ENCODE measurements around the gene BCAS3. TPM values are rescaled to one million over a fixed set of nuclear protein-coding genes. Genes with fewer than 3 reads are reported as not detected.

Gene BCAS3
- total and polyA plus RNA-seq, 4 donors: 5.8 to 24.6 (median 10.1) TPM

DNA sequence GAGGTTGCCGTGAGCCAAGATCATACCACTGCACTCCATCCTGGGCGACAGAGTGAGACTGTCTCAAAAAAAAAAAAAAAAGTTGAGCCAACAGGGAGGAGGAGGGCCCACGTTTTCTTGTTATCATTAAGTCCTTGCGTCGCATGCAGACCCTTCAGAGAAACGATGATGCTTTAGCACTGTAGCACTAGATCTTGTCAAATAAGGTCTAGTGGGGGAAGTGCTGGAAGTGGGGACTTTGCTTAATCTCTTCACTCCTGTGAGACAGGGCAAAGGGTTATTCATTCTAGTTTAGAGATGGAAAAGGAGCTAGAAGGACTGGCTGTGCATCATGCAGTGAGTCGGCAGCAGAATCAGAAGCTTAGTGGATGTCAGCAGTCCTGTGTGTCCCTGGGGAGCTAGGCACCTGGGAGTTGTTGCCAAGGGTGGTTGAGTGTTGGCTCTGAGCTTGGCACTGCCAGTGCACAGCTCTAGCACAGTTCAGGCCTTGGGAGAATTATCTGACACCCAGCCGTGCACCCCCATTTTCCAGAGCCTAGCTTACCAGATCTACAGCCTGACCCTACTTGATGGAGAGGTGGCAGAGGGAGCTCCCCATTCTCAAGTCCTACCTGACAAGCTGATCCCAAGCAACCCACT, 688.5 kb downstream of the BCAS3 start:
- no peaks in the 10 kb centered on the region for H3K4me1 ChIP-seq (ENCODE audit: control insufficient read depth in 4 of 4, insufficient read depth in 4 of 4, low read length in 3 of 4)
- H3K4me3 ChIP-seq (ENCODE audit: low read depth in 1 of 3, low read length in 3 of 3): no peak overlapping the region
- H3K36me3 ChIP-seq (ENCODE audit: control insufficient read depth in 4 of 4, insufficient read depth in 3 of 4, low read depth in 1 of 4, low read length in 3 of 4): no peaks in the 10 kb centered on the region
- DNase-seq (ENCODE audit: low spot score): no peak
- H3K27ac ChIP-seq (ENCODE audit: low read depth in 1 of 2, low read length in 2 of 2): no peak overlapping the region
- no peak for TF ChIP-seq YY1 (IDR thresholded peaks at IDR 0.05)
- no peak for TF ChIP-seq HNF4G (IDR thresholded peaks at IDR 0.05)
- TF ChIP-seq, protein P1, sequence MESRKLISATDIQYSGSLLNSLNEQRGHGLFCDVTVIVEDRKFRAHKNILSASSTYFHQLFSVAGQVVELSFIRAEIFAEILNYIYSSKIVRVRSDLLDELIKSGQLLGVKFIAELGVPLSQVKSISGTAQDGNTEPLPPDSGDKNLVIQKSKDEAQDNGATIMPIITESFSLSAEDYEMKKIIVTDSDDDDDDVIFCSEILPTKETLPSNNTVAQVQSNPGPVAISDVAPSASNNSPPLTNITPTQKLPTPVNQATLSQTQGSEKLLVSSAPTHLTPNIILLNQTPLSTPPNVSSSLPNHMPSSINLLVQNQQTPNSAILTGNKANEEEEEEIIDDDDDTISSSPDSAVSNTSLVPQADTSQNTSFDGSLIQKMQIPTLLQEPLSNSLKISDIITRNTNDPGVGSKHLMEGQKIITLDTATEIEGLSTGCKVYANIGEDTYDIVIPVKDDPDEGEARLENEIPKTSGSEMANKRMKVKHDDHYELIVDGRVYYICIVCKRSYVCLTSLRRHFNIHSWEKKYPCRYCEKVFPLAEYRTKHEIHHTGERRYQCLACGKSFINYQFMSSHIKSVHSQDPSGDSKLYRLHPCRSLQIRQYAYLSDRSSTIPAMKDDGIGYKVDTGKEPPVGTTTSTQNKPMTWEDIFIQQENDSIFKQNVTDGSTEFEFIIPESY (IDR thresholded peaks at IDR 0.05): no peak
- no peak for TF ChIP-seq SP1 (IDR thresholded peaks at IDR 0.05)
- no peak for TF ChIP-seq EGR1 (IDR thresholded peaks at IDR 0.05; ENCODE audit: low read depth in 2 of 2)
- no peak for TF ChIP-seq RAD21 (IDR thresholded peaks at IDR 0.05)
- TF ChIP-seq RXRA (IDR thresholded peaks at IDR 0.05): no peak
- TF ChIP-seq, protein P2, sequence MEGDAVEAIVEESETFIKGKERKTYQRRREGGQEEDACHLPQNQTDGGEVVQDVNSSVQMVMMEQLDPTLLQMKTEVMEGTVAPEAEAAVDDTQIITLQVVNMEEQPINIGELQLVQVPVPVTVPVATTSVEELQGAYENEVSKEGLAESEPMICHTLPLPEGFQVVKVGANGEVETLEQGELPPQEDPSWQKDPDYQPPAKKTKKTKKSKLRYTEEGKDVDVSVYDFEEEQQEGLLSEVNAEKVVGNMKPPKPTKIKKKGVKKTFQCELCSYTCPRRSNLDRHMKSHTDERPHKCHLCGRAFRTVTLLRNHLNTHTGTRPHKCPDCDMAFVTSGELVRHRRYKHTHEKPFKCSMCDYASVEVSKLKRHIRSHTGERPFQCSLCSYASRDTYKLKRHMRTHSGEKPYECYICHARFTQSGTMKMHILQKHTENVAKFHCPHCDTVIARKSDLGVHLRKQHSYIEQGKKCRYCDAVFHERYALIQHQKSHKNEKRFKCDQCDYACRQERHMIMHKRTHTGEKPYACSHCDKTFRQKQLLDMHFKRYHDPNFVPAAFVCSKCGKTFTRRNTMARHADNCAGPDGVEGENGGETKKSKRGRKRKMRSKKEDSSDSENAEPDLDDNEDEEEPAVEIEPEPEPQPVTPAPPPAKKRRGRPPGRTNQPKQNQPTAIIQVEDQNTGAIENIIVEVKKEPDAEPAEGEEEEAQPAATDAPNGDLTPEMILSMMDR (IDR thresholded peaks at IDR 0.05; ENCODE audit: low read depth, low read length, missing input control): no peak
- TF ChIP-seq HNF4A (conservative IDR thresholded peaks at IDR 0.05): no peak
- no peak for TF ChIP-seq FOXA1 (IDR thresholded peaks at IDR 0.05)
- no peak for TF ChIP-seq FOXA2 (IDR thresholded peaks at IDR 0.05)
- TF ChIP-seq, protein P3, sequence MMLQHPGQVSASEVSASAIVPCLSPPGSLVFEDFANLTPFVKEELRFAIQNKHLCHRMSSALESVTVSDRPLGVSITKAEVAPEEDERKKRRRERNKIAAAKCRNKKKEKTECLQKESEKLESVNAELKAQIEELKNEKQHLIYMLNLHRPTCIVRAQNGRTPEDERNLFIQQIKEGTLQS (IDR thresholded peaks at IDR 0.05): no peak
- no peak for TF ChIP-seq NR2F2 (IDR thresholded peaks at IDR 0.05)
- no peak for TF ChIP-seq GABPA (IDR thresholded peaks at IDR 0.05 in 1 of 2, conservative IDR thresholded peaks at IDR 0.05 in 1 of 2)
- TF ChIP-seq, protein P4, sequence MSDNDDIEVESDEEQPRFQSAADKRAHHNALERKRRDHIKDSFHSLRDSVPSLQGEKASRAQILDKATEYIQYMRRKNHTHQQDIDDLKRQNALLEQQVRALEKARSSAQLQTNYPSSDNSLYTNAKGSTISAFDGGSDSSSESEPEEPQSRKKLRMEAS (IDR thresholded peaks at IDR 0.05): no peak
- TF ChIP-seq JUND (IDR thresholded peaks at IDR 0.05): no peak
- TF ChIP-seq, protein P5, sequence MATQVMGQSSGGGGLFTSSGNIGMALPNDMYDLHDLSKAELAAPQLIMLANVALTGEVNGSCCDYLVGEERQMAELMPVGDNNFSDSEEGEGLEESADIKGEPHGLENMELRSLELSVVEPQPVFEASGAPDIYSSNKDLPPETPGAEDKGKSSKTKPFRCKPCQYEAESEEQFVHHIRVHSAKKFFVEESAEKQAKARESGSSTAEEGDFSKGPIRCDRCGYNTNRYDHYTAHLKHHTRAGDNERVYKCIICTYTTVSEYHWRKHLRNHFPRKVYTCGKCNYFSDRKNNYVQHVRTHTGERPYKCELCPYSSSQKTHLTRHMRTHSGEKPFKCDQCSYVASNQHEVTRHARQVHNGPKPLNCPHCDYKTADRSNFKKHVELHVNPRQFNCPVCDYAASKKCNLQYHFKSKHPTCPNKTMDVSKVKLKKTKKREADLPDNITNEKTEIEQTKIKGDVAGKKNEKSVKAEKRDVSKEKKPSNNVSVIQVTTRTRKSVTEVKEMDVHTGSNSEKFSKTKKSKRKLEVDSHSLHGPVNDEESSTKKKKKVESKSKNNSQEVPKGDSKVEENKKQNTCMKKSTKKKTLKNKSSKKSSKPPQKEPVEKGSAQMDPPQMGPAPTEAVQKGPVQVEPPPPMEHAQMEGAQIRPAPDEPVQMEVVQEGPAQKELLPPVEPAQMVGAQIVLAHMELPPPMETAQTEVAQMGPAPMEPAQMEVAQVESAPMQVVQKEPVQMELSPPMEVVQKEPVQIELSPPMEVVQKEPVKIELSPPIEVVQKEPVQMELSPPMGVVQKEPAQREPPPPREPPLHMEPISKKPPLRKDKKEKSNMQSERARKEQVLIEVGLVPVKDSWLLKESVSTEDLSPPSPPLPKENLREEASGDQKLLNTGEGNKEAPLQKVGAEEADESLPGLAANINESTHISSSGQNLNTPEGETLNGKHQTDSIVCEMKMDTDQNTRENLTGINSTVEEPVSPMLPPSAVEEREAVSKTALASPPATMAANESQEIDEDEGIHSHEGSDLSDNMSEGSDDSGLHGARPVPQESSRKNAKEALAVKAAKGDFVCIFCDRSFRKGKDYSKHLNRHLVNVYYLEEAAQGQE (IDR thresholded peaks at IDR 0.05): no peak
- TF ChIP-seq TAF1 (conservative IDR thresholded peaks at IDR 0.05): no peak
- no peaks in the 10 kb centered on the region for H3K27me3 ChIP-seq (ENCODE audit: control insufficient read depth in 4 of 4, insufficient read depth in 4 of 4, low read length in 3 of 4)
- H3K9me3 ChIP-seq (ENCODE audit: control insufficient read depth in 4 of 4, low read length in 3 of 4): no peaks in the 10 kb centered on the region
- WGBS: 92% methylated on average over 8 of the region's 8 CpGs
- H3K9ac ChIP-seq (ENCODE audit: low read depth in 1 of 2, low read length in 2 of 2): no peak overlapping the region
